Activated CD8-positive, alpha-beta memory T cell treated with anti-CD3 and anti-CD28 coated beads for 1 hour (primary cell): ENCODE results near the gene SOST.

Source experiments
- DNase-seq, 2 donors: peaks; one replicate each; pipeline ENCODE4 v3.0.0-alpha.2; 2020; ENCODE audit warnings: low read depth in 1 of 2; ENCODE audit errors: extremely low read depth in 1 of 2

Gene SOST

GRCh38 chr17:43774304-43775250 lies 16.0 kb upstream of the SOST start:
- DNase-seq = no peak

GRCh38 chr17:43772877-43773648 lies 14.5 kb upstream of the SOST start:
- DNase-seq = no peak

- DNase-seq = no peak
Measured at GRCh38 chr17:43771463-43771862, 12.9 kb upstream of the SOST start.

- no peak for DNase-seq
Measured at GRCh38 chr17:43770957-43771356, 12.4 kb upstream of the SOST start.

GRCh38 chr17:43769859-43770258 lies 11.3 kb upstream of the SOST start:
- DNase-seq = no peak

- no peak for DNase-seq
Measured at GRCh38 chr17:43769426-43769825, 10.8 kb upstream of the SOST start.

GRCh38 chr17:43768943-43769342 lies 10.4 kb upstream of the SOST start:
- no peak for DNase-seq

- no peak for DNase-seq
Measured at GRCh38 chr17:43768382-43768781, 9.8 kb upstream of the SOST start.

- DNase-seq = no peak
Measured at GRCh38 chr17:43767713-43768059, 9.1 kb upstream of the SOST start.

- DNase-seq = no peak
Measured at GRCh38 chr17:43767053-43767712, 8.6 kb upstream of the SOST start.

- peak in 1 of 2 donors; percentile 23 for DNase-seq
Measured at GRCh38 chr17:43766413-43767052, 7.9 kb upstream of the SOST start.

GRCh38 chr17:43760254-43760852 lies 1.8 kb upstream of the SOST start:
- DNase-seq = peak; percentile 73 to 75

- no peak for DNase-seq
Measured at GRCh38 chr17:43759836-43760235, 1.2 kb upstream of the SOST start.

- no peak for DNase-seq
Measured at GRCh38 chr17:43758086-43758485, 505 bp downstream of the SOST start.

- DNase-seq = no peak
Measured at GRCh38 chr17:43757171-43757660, 1.4 kb downstream of the SOST start.

- DNase-seq = no peak
Measured at GRCh38 chr17:43756201-43756600, 2.4 kb downstream of the SOST start.

- no peak for DNase-seq
Measured at GRCh38 chr17:43755389-43755875, 3.2 kb downstream of the SOST start.

- no peak for DNase-seq
Measured at GRCh38 chr17:43754947-43755346, 3.6 kb downstream of the SOST start.

- DNase-seq = no peak
Measured at GRCh38 chr17:43753493-43754129, 5.0 kb downstream of the SOST start.

GRCh38 chr17:43750153-43750552 lies 8.4 kb downstream of the SOST start:
- DNase-seq = no peak
